GM19193 (cell line): ENCODE measurements around the gene TNFRSF21.

ENCODE experiments used
- POLR2A ChIP-seq: IDR thresholded peaks from 4 replicates; pipeline ENCODE4 v1.6.1; 2011; ENCODE audit not compliant: insufficient read depth, insufficient read length; ENCODE audit errors: extremely low read depth

TNFRSF21 gene

GRCh38 chr6:47248446-47248845 lies 61.3 kb downstream of the TNFRSF21 start:
- TF ChIP-seq POLR2A = no peak

- no peak for TF ChIP-seq POLR2A
Observed at GRCh38 chr6:47247227-47247797, 62.4 kb downstream of the TNFRSF21 start.

- no peak for TF ChIP-seq POLR2A
Observed at GRCh38 chr6:47246551-47246950, 63.2 kb downstream of the TNFRSF21 start.

GRCh38 chr6:47245745-47246371 lies 63.8 kb downstream of the TNFRSF21 start:
- no peak for TF ChIP-seq POLR2A

- TF ChIP-seq POLR2A = peak; percentile 43
Observed at GRCh38 chr6:47242483-47243386, 67.0 kb downstream of the TNFRSF21 start.

GRCh38 chr6:47241742-47242482 lies 67.8 kb downstream of the TNFRSF21 start:
- TF ChIP-seq POLR2A = no peak

- TF ChIP-seq POLR2A = no peak
Observed at GRCh38 chr6:47240277-47240890, 69.3 kb downstream of the TNFRSF21 start.

- TF ChIP-seq POLR2A = no peak
Observed at GRCh38 chr6:47239546-47239945, 70.2 kb downstream of the TNFRSF21 start.

- TF ChIP-seq POLR2A = no peak
Observed at GRCh38 chr6:47238456-47238995, 71.2 kb downstream of the TNFRSF21 start.

- no peak for TF ChIP-seq POLR2A
Observed at GRCh38 chr6:47237196-47237595, 72.5 kb downstream of the TNFRSF21 start.

- no peak for TF ChIP-seq POLR2A
Observed at GRCh38 chr6:47235964-47236760, 73.5 kb downstream of the TNFRSF21 start.

- TF ChIP-seq POLR2A = no peak
Observed at GRCh38 chr6:47235421-47235820, 74.3 kb downstream of the TNFRSF21 start.

GRCh38 chr6:47234266-47234933 lies 75.3 kb downstream of the TNFRSF21 start:
- TF ChIP-seq POLR2A = no peak
